GM23338 (cell line): ENCODE measurements around the gene ARRB1.

Experiments used
- CREB1 ChIP-seq: fragments of 250-450 bp; sonication (Bioruptor Pico); IDR thresholded peaks from 2 replicates; pipeline ENCODE4 v1.5.0; 2020; ENCODE audit warnings: low read depth, mild to moderate bottlenecking, moderate library complexity
- CTCF ChIP-seq, 2 experiments: fragments of 200-600 bp in 1 of 2; sonication (generic) in 1 of 2; conservative IDR thresholded peaks; 2 replicates each; pipeline versions ENCODE4 v1.5.1 to v1.6.1; 2016 to 2017; ENCODE audit warnings: antibody characterized with exemption in 2 of 2, low read depth in 2 of 2, mild to moderate bottlenecking in 2 of 2, moderate library complexity in 1 of 2
- ETS1 ChIP-seq: IDR thresholded peaks from 2 replicates; pipeline ENCODE4 v1.6.1; 2016; ENCODE audit warnings: antibody characterized with exemption
- EZH2 ChIP-seq: fragments of 200-600 bp; sonication (generic); IDR thresholded peaks from one replicate; pipeline ENCODE4 v1.8.0; 2017; ENCODE audit warnings: antibody characterized with exemption, mild to moderate bottlenecking, low read depth; ENCODE audit not compliant: unreplicated experiment
- EZH2phosphoT487 ChIP-seq: fragments of 200-600 bp; sonication (generic); IDR thresholded peaks from one replicate; pipeline ENCODE4 v1.8.1; 2018; ENCODE audit warnings: antibody characterized with exemption; ENCODE audit not compliant: unreplicated experiment
- JUNB ChIP-seq: IDR thresholded peaks from one replicate; pipeline ENCODE4 v1.6.1; 2016; ENCODE audit warnings: antibody characterized with exemption; ENCODE audit not compliant: unreplicated experiment
- POLR2AphosphoS5 ChIP-seq: IDR thresholded peaks from 2 replicates; pipeline ENCODE4 v1.6.1; 2016; ENCODE audit warnings: antibody characterized with exemption, low read depth
- REST ChIP-seq: IDR thresholded peaks from one replicate; pipeline ENCODE4 v1.6.1; 2018; ENCODE audit warnings: antibody characterized with exemption; ENCODE audit not compliant: unreplicated experiment
- ZNF462 ChIP-seq: fragments of 250-450 bp; sonication (Bioruptor Pico); IDR thresholded peaks from 2 replicates; pipeline ENCODE4 v1.5.0; 2020; ENCODE audit warnings: mild to moderate bottlenecking, moderate library complexity

- TF ChIP-seq ETS1 (no peak), CTCF (conservative IDR thresholded peaks at IDR 0.05; ENCODE audit: low read depth in 2 of 2) (no peak), REST (no peak), EZH2 (no peak), POLR2AphosphoS5 (no peak), EZH2phosphoT487 (no peak), CREB1 (no peak), JUNB (no peak), ZNF462 (no peak)
Observed at GRCh38 chr11:75305993-75306392, 45.5 kb downstream of the ARRB1 start.
